ENCODE data around the gene PCA3. TPM values are rescaled to one million over a fixed set of nuclear protein-coding genes. Genes with fewer than 3 reads are reported as not detected.

PCA3 gene
- total RNA-seq, 1 experiment from 2014 or later, result not detected

- CTCF ChIA-PET, result no interaction called here
Observed at GRCh38 chr9:76717613-76718012, 46.6 kb upstream of the PCA3 start.

GRCh38 chr9:76718166-76718565 is 46.1 kb upstream of the PCA3 start:
- Mint-ChIP-seq H3K9me3 (ENCODE audit: unreplicated experiment) (no peaks in the 10 kb centered on the region), H3K27me3 (ENCODE audit: insufficient read depth, unreplicated experiment) (no peaks in the 10 kb centered on the region), H3K4me3 (ENCODE audit: unreplicated experiment) (no peak overlapping the region), H3K36me3 (ENCODE audit: insufficient read depth, unreplicated experiment) (no peaks in the 10 kb centered on the region), H3K4me1 (ENCODE audit: low read depth, unreplicated experiment) (peaks cover 5% of the 10 kb centered on the region), H3K27ac (ENCODE audit: unreplicated experiment) (no peak overlapping the region)
- DNase-seq, result peak in 1 of 2 experiments; percentile 3
- POLR2A ChIA-PET, result no interaction called here
- CTCF ChIA-PET, result no interaction called here
- Histone ChIP-seq H3K4me3 (ENCODE audit: low read depth, low read length) (no peak overlapping the region), H3K27me3 (replicated peaks; ENCODE audit: control insufficient read depth, insufficient read depth, low read length) (no peaks in the 10 kb centered on the region), H3K9me3 (no peaks in the 10 kb centered on the region), H3K36me3 (ENCODE audit: control insufficient read depth, insufficient read depth, low read length) (no peaks in the 10 kb centered on the region), H3K4me1 (no peaks in the 10 kb centered on the region)
- intact Hi-C loops (cut with micrococcal nuclease; ENCODE audit: unreplicated experiment), result no loop called here
- BruUV-seq (replicated peaks), result no TSS peak
- TF ChIP-seq CTCF (IDR thresholded peaks at IDR 0.05; ENCODE audit: insufficient read depth in 1 of 2, low read depth in 1 of 2, low read length in 1 of 2, severe bottlenecking in 1 of 2, unreplicated experiment in 1 of 2), result no peak

More at GRCh38 chr9:76717613-76718012, 46.6 kb upstream of the PCA3 start:
- H3K36me3 Mint-ChIP-seq (ENCODE audit: insufficient read depth, unreplicated experiment), result no peaks in the 10 kb centered on the region
- no peak for TF ChIP-seq CTCF (IDR thresholded peaks at IDR 0.05; ENCODE audit: insufficient read depth in 1 of 2, low read depth in 1 of 2, low read length in 1 of 2, severe bottlenecking in 1 of 2, unreplicated experiment in 1 of 2)
- no peaks in the 10 kb centered on the region for H3K4me1 ChIP-seq
- H3K27ac Mint-ChIP-seq (ENCODE audit: unreplicated experiment), result no peak overlapping the region
- POLR2A ChIA-PET, result no interaction called here
- H3K9me3 ChIP-seq, result no peaks in the 10 kb centered on the region
- peaks cover 5% of the 10 kb centered on the region for H3K4me1 Mint-ChIP-seq (ENCODE audit: low read depth, unreplicated experiment)
- H3K9me3 Mint-ChIP-seq (ENCODE audit: unreplicated experiment), result no peaks in the 10 kb centered on the region
- H3K4me3 Mint-ChIP-seq (ENCODE audit: unreplicated experiment), result no peak overlapping the region
- no peaks in the 10 kb centered on the region for H3K36me3 ChIP-seq (ENCODE audit: control insufficient read depth, insufficient read depth, low read length)
- no peaks in the 10 kb centered on the region for H3K27me3 Mint-ChIP-seq (ENCODE audit: insufficient read depth, unreplicated experiment)
- no TSS peak for BruUV-seq (replicated peaks)
- no peak for DNase-seq
- no peaks in the 10 kb centered on the region for H3K27me3 ChIP-seq (replicated peaks; ENCODE audit: control insufficient read depth, insufficient read depth, low read length)
- H3K4me3 ChIP-seq (ENCODE audit: low read depth, low read length), result no peak overlapping the region
- intact Hi-C loops (cut with micrococcal nuclease; ENCODE audit: unreplicated experiment), result no loop called here

- POLR2A ChIA-PET, result no interaction called here
Observed at GRCh38 chr9:76720245-76720644, 44.0 kb upstream of the PCA3 start.

More at GRCh38 chr9:76720245-76720644, 44.0 kb upstream of the PCA3 start:
- Mint-ChIP-seq H3K27ac (ENCODE audit: unreplicated experiment) (no peak overlapping the region), H3K27me3 (ENCODE audit: insufficient read depth, unreplicated experiment) (no peaks in the 10 kb centered on the region), H3K4me3 (ENCODE audit: unreplicated experiment) (no peak overlapping the region), H3K36me3 (ENCODE audit: insufficient read depth, unreplicated experiment) (no peaks in the 10 kb centered on the region), H3K9me3 (ENCODE audit: unreplicated experiment) (no peaks in the 10 kb centered on the region), H3K4me1 (ENCODE audit: low read depth, unreplicated experiment) (peaks cover 5% of the 10 kb centered on the region)
- H3K9me3 ChIP-seq, result no peaks in the 10 kb centered on the region
- BruUV-seq (replicated peaks), result no TSS peak
- intact Hi-C loops (cut with micrococcal nuclease; ENCODE audit: unreplicated experiment), result no loop called here
- DNase-seq, result no peak
- no peaks in the 10 kb centered on the region for H3K27me3 ChIP-seq (replicated peaks; ENCODE audit: control insufficient read depth, insufficient read depth, low read length)
- no peak for TF ChIP-seq CTCF (IDR thresholded peaks at IDR 0.05; ENCODE audit: insufficient read depth in 1 of 2, low read depth in 1 of 2, low read length in 1 of 2, severe bottlenecking in 1 of 2, unreplicated experiment in 1 of 2)
- CTCF ChIA-PET, result no interaction called here
- no peaks in the 10 kb centered on the region for H3K36me3 ChIP-seq (ENCODE audit: control insufficient read depth, insufficient read depth, low read length)
- no peak overlapping the region for H3K4me3 ChIP-seq (ENCODE audit: low read depth, low read length)
- H3K4me1 ChIP-seq, result no peaks in the 10 kb centered on the region

Data from Caco-2 (cell line).